Panc1 (cell line): ENCODE results near the gene KCNE5. TPM values are rescaled to one million over a fixed set of nuclear protein-coding genes. Genes with fewer than 3 reads are reported as not detected.
"Not testable (repeated sequence)": the region's sequence is repeated elsewhere in the genome, so short reads cannot be mapped to it uniquely, and the experiment has no call there.

Experiments used
- ATAC-seq: fragments of 200-7000 bp; cut with Tn5 transposase; 2 replicates; pipeline ENCODE4 v1.9.1; 2020; ENCODE audit warnings: mild to moderate bottlenecking, moderate library complexity
- BruUV-seq: library from RNA; stranded (reverse); fragments of 400-500 nt; replicated peaks from 2 replicates; lab custom pipeline; 2021; lab: Mats Ljungman, UMichigan
- CTCF ChIA-PET: fragments of 300-600 bp; sonication (Branson Sonifier 250); formaldehyde crosslinking; loops from one replicate; lab custom pipeline; 2022; ENCODE audit warnings: antibody characterized with exemption; lab: Charles Lee
- POLR2A ChIA-PET: fragments of 300-600 bp; sonication (Branson Sonifier 250); formaldehyde crosslinking; loops from one replicate; lab custom pipeline; 2022; ENCODE audit warnings: antibody characterized with exemption; lab: Charles Lee
- DNase-seq: peaks from one replicate; pipeline ENCODE4 v3.0.0-alpha.2; 2010; ENCODE audit warnings: low read depth, low spot score
- H3K27ac ChIP-seq: 2 replicates; pipeline ENCODE4 v1.5.1; 2011; ENCODE audit warnings: mild to moderate bottlenecking, low read length, inconsistent platforms
- H3K27me3 ChIP-seq: fragments of 200-500 bp; sonication (Bioruptor generic); 2 replicates; pipeline ENCODE4 v1.6.0; 2014; ENCODE audit warnings: low read length, inconsistent platforms; ENCODE audit not compliant: control insufficient read depth, insufficient read depth
- H3K36me3 ChIP-seq: fragments of 200-500 bp; sonication (Bioruptor generic); 2 replicates; pipeline ENCODE4 v1.5.1; 2014; ENCODE audit warnings: inconsistent platforms, mild to moderate bottlenecking, low read length, moderate library complexity; ENCODE audit not compliant: control insufficient read depth, insufficient read depth
- H3K4me1 ChIP-seq: 2 replicates; pipeline ENCODE4 v1.5.1; 2011; ENCODE audit warnings: inconsistent platforms, mild to moderate bottlenecking, low read length, moderate library complexity; ENCODE audit not compliant: control insufficient read depth, insufficient read depth
- H3K4me3 ChIP-seq, 2 experiments: 2 replicates each; pipeline ENCODE4 v1.5.1; 2011 to 2012; ENCODE audit warnings: low read depth in 2 of 2, low read length in 2 of 2, mild to moderate bottlenecking in 2 of 2, inconsistent platforms in 1 of 2, moderate library complexity in 1 of 2
- H3K9me3 ChIP-seq: fragments of 200-500 bp; sonication (Bioruptor generic); 2 replicates; pipeline ENCODE4 v1.5.1; 2014; ENCODE audit warnings: low read depth, mild to moderate bottlenecking, inconsistent platforms, low read length, moderate library complexity; ENCODE audit not compliant: control insufficient read depth, insufficient read depth
- CTCF ChIP-seq: fragments of 450-650 bp; IDR thresholded peaks from 2 replicates; pipeline ENCODE4 v1.5.1; 2017; ENCODE audit warnings: mild to moderate bottlenecking
- POLR2AphosphoS5 ChIP-seq: IDR thresholded peaks from 2 replicates; pipeline ENCODE4 v1.6.1; 2012; ENCODE audit warnings: mild to moderate bottlenecking, low read depth, low read length, moderate library complexity
- REST ChIP-seq, 2 experiments: IDR thresholded peaks; 2 replicates each; pipeline ENCODE4 v1.6.1; 2011 to 2012; ENCODE audit warnings: low read depth in 2 of 2, control low read depth in 1 of 2, low read length in 1 of 2, mild to moderate bottlenecking in 1 of 2, moderate library complexity in 1 of 2; ENCODE audit not compliant: insufficient read depth in 1 of 2
- SIN3A ChIP-seq: IDR thresholded peaks from 2 replicates; pipeline ENCODE4 v1.6.1; 2012; ENCODE audit warnings: low read depth, mild to moderate bottlenecking, low read length, moderate library complexity, borderline replicate concordance; ENCODE audit not compliant: insufficient read depth
- TCF7L2 ChIP-seq: IDR thresholded peaks from 2 replicates; pipeline ENCODE4 v1.6.1; 2011; ENCODE audit warnings: mild to moderate bottlenecking, low read depth, low read length, inconsistent platforms
- in situ Hi-C: cut with HindIII; loops from 2 replicates; pipeline ENCODE4 v1.10.0; 2016; ENCODE audit warnings: low sequenced_read_pairs, low pct_unique_long_range_greater_than_20kb
- intact Hi-C: fragments of 100-400 bp; cut with micrococcal nuclease; formaldehyde crosslinking; loops from one replicate; pipeline ENCODE4 v1.10.0; 2022; ENCODE audit not compliant: unreplicated experiment
- total RNA-seq: library from RNA; stranded (reverse); gene quantifications from one replicate; pipeline ENCODE4 v1.2.1, GENCODE V29; 2021; ENCODE audit not compliant: unreplicated experiment

KCNE5 gene
- total RNA-seq, 1 experiment from 2014 or later = 0.13 TPM

DNA sequence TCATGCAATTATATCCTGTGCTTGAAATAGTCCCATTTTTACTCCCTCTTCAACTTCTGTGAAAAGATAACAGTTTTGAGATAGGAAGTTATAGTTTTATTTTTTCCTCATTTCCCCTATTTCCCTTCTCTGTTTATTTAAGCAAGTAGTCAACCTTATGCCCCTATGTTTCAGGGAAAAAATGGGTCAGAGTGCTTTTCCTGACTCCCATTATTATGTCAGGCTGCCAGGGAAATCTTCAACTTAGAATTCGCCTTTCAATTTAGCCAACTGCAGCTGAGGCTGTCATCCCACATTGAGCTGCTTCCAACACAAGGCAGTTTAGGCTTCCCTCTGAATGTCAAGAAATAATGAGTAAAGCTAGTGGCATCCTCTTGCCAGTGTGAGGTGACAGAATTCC lies 46.1 kb downstream of the KCNE5 start:
- DNase-seq (no peak), ATAC-seq (no peak)
- Histone ChIP-seq H3K27me3 (no peaks in the 10 kb centered on the region), H3K4me3 (no peak overlapping the region), H3K27ac (no peak overlapping the region), H3K36me3 (no peaks in the 10 kb centered on the region), H3K4me1 (no peaks in the 10 kb centered on the region), H3K9me3 (no peaks in the 10 kb centered on the region)
- ChIA-PET CTCF (no interaction called here), POLR2A (no interaction called here)
- in situ Hi-C loops (no loop called here), intact Hi-C loops (no loop called here)
- BruUV-seq = no TSS peak
- no peak for TF ChIP-seq POLR2AphosphoS5
- no peak for TF ChIP-seq CTCF
- TF ChIP-seq REST (IDR thresholded peaks at IDR 0.05; ENCODE audit: insufficient read depth in 1 of 2, low read depth in 2 of 2, low read length in 1 of 2) = no peak
- no peak for TF ChIP-seq TCF7L2
- no peak for TF ChIP-seq SIN3A

DNA sequence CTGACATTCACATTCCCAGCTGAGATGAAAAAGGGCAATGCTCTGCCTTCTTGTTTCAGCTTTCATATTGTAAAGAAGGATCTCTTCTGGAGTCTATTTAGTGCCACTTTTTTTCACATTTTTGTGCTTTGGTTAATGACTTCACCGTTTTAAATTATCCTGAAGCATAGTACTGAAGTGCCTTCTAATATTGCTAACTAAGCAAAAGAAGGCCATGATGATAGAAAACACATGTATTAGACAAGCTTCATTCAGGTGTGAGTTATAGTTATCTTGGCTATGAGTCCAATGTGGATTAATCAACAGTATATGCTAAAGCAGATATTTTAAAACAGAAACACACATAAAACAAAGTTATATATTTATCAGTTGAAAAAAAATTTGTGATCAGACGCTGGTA lies 47.9 kb downstream of the KCNE5 start:
- ATAC-seq (no peak), DNase-seq (no peak)
- Histone ChIP-seq H3K4me1 (no peaks in the 10 kb centered on the region), H3K27ac (no peak overlapping the region), H3K27me3 (no peaks in the 10 kb centered on the region), H3K4me3 (no peak overlapping the region), H3K36me3 (no peaks in the 10 kb centered on the region), H3K9me3 (no peaks in the 10 kb centered on the region)
- in situ Hi-C loops (no loop called here), intact Hi-C loops (no loop called here)
- ChIA-PET POLR2A (no interaction called here), CTCF (no interaction called here)
- TF ChIP-seq TCF7L2 (no peak), SIN3A (no peak), POLR2AphosphoS5 (no peak), REST (IDR thresholded peaks at IDR 0.05; ENCODE audit: insufficient read depth in 1 of 2, low read depth in 2 of 2, low read length in 1 of 2) (no peak), CTCF (no peak)
- no TSS peak for BruUV-seq

DNA sequence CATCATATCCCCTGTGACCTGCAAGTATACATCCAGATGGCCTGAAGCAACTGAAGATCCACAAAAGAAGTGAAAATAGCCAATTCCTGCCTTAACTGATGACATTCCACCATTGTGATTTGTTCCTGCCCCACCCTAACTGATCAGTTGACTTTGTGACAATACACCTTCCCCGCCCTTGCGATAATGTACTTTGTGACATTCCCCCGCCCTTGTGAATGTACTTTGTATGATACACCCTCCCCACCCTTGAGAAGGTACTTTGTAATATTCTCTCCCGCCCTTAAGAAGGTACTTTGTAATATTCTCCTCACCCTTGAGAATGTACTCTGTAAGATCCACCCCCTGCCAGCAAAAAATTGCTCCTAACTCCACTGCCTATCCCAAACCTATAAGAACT lies 48.9 kb downstream of the KCNE5 start:
- H3K36me3 ChIP-seq, H3K4me1 ChIP-seq, H3K4me3 ChIP-seq, BruUV-seq, ATAC-seq, POLR2A ChIA-PET, H3K9me3 ChIP-seq, CTCF ChIA-PET, H3K27ac ChIP-seq, DNase-seq, intact Hi-C loops, H3K27me3 ChIP-seq, in situ Hi-C loops: not testable (repeated sequence)
